Skeletal muscle satellite cell (primary cell): Measurements from ENCODE around the gene L3HYPDH.

Source experiments
- H3K27me3 ChIP-seq: 2 replicates; pipeline ENCODE4 v1.7.0; 2013; ENCODE audit warnings: low read length; ENCODE audit not compliant: control insufficient read depth, insufficient read depth
- H3K36me3 ChIP-seq: 2 replicates; pipeline ENCODE4 v1.7.0; 2013; ENCODE audit warnings: mild to moderate bottlenecking, control low read depth, low read length; ENCODE audit not compliant: insufficient read depth
- H3K4me1 ChIP-seq: 2 replicates; pipeline ENCODE4 v1.7.0; 2013; ENCODE audit warnings: low read length; ENCODE audit not compliant: control insufficient read depth, insufficient read depth
- H3K4me2 ChIP-seq: 2 replicates; pipeline ENCODE4 v1.7.0; 2013; ENCODE audit warnings: mild to moderate bottlenecking, low read length
- H3K4me3 ChIP-seq: 2 replicates; pipeline ENCODE4 v1.7.0; 2013; ENCODE audit warnings: low read length
- H3K9ac ChIP-seq: 2 replicates; pipeline ENCODE4 v1.7.0; 2013; ENCODE audit warnings: mild to moderate bottlenecking, low read depth, low read length, moderate library complexity
- H3K9me3 ChIP-seq: replicated peaks from 2 replicates; pipeline ENCODE4 v1.7.0; 2013; ENCODE audit warnings: mild to moderate bottlenecking, control low read depth, low read length

The L3HYPDH gene

GRCh38 chr14:59475709-59476108 is 8.5 kb downstream of the L3HYPDH start:
- Histone ChIP-seq H3K27me3 (no peaks in the 10 kb centered on the region), H3K4me3 (no peak overlapping the region), H3K4me2 (no peak overlapping the region), H3K36me3 (peaks cover 78% of the 10 kb centered on the region), H3K4me1 (peaks cover 12% of the 10 kb centered on the region), H3K9me3 (no peaks in the 10 kb centered on the region), H3K9ac (no peak overlapping the region)

GRCh38 chr14:59474172-59474571 is 10.0 kb downstream of the L3HYPDH start:
- H3K4me2 ChIP-seq = no peak overlapping the region

GRCh38 chr14:59465316-59466135 is 18.7 kb downstream of the L3HYPDH start, which contains the start of gene GPR135:
Gene GPR135, minus strand, starts transcription at chr14:59465380. Its CDS starts 154 bp downstream, at chr14:59465226.
- H3K9ac ChIP-seq = peak within 1 kb of the TSS; percentile 68
- peaks cover 14% of the 10 kb centered on the region for H3K4me1 ChIP-seq

More at GRCh38 chr14:59474172-59474571, 10.0 kb downstream of the L3HYPDH start:
- no peaks in the 10 kb centered on the region for H3K9me3 ChIP-seq
- no peaks in the 10 kb centered on the region for H3K27me3 ChIP-seq
- no peak overlapping the region for H3K4me3 ChIP-seq
- H3K36me3 ChIP-seq = peaks cover 87% of the 10 kb centered on the region
- peaks cover 5% of the 10 kb centered on the region for H3K4me1 ChIP-seq
- H3K9ac ChIP-seq = no peak overlapping the region

GRCh38 chr14:59464486-59465315 is 19.5 kb downstream of the L3HYPDH start:
- Histone ChIP-seq H3K36me3 (peaks cover 32% of the 10 kb centered on the region), H3K9me3 (no peaks in the 10 kb centered on the region), H3K27me3 (no peaks in the 10 kb centered on the region), H3K4me1 (peaks cover 14% of the 10 kb centered on the region), H3K9ac (peak overlapping the region; percentile 68), H3K4me2 (peak overlapping the region; percentile 97), H3K4me3 (peak overlapping the region; percentile 70)

More at GRCh38 chr14:59465316-59466135, 18.7 kb downstream of the L3HYPDH start, which contains the start of gene GPR135:
- H3K36me3 ChIP-seq = peaks cover 36% of the 10 kb centered on the region
- H3K27me3 ChIP-seq = no peaks in the 10 kb centered on the region
- no peaks in the 10 kb centered on the region for H3K9me3 ChIP-seq
- H3K4me3 ChIP-seq = peak within 1 kb of the TSS; percentile 70
- H3K4me2 ChIP-seq = peak within 1 kb of the TSS; percentile 97

- peaks cover 14% of the 10 kb centered on the region for H3K4me1 ChIP-seq
- peaks cover 29% of the 10 kb centered on the region for H3K36me3 ChIP-seq
- peak overlapping the region; percentile 97 for H3K4me2 ChIP-seq
- peak overlapping the region; percentile 70 for H3K4me3 ChIP-seq
- H3K9me3 ChIP-seq = no peaks in the 10 kb centered on the region
- H3K27me3 ChIP-seq = no peaks in the 10 kb centered on the region
- H3K9ac ChIP-seq = peak overlapping the region; percentile 68
Measured at GRCh38 chr14:59463787-59464485, 20.3 kb downstream of the L3HYPDH start.

- no peaks in the 10 kb centered on the region for H3K9me3 ChIP-seq
- no peak overlapping the region for H3K4me3 ChIP-seq
- H3K4me1 ChIP-seq = peaks cover 14% of the 10 kb centered on the region
- H3K9ac ChIP-seq = no peak overlapping the region
- H3K36me3 ChIP-seq = peaks cover 46% of the 10 kb centered on the region
- H3K27me3 ChIP-seq = no peaks in the 10 kb centered on the region
- no peak overlapping the region for H3K4me2 ChIP-seq
Measured at GRCh38 chr14:59461891-59462290, 22.3 kb downstream of the L3HYPDH start.

DNA sequence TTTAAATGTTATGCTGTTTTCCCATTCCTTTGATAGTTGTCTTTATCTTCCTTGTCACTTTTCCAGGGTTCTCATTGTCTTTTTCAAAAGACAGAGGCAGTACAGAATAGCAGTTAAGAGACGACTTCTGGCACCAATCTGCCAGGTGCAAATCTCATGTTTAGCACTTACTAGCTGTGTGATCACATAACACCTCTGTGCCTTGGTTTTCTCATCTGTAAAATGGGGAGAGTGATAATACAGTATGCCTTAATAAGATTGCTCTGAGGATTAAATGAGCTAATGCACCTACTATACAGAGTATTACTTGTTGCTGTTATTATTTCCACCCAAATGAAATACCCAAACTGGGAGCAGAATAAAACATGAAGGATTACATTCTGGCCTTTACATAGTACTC is 23.8 kb downstream of the L3HYPDH start:
- Histone ChIP-seq H3K9ac (no peak overlapping the region), H3K36me3 (peaks cover 59% of the 10 kb centered on the region), H3K4me2 (no peak overlapping the region), H3K4me1 (peaks cover 15% of the 10 kb centered on the region), H3K9me3 (no peaks in the 10 kb centered on the region), H3K27me3 (no peaks in the 10 kb centered on the region), H3K4me3 (no peak overlapping the region)

GRCh38 chr14:59458486-59458885 is 25.7 kb downstream of the L3HYPDH start:
- H3K4me3 ChIP-seq = no peak overlapping the region
- H3K27me3 ChIP-seq = no peaks in the 10 kb centered on the region
- no peak overlapping the region for H3K4me2 ChIP-seq
- H3K36me3 ChIP-seq = peaks cover 52% of the 10 kb centered on the region
- H3K4me1 ChIP-seq = peaks cover 20% of the 10 kb centered on the region
- H3K9ac ChIP-seq = no peak overlapping the region
- H3K9me3 ChIP-seq = no peaks in the 10 kb centered on the region

DNA sequence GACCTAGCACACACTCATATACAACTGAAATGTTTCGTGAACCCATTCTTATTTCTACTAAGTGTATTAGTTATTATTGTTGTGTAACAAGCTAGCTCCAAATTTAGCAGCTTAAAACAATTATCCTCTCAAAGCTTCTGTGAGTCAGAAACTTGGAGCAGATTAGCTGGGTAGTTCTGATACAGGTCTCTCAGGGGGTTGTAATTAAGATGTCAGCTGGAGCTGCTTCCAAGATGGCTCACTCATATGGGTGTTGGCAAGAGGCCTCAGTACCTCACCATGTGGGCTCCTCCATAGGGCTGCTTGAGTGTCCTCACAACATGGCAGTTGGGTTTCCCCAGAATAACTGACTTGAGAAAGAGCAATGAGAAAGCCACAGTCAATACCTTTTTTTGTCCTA is 28.8 kb downstream of the L3HYPDH start:
- H3K27me3 ChIP-seq = no peaks in the 10 kb centered on the region
- H3K4me3 ChIP-seq = no peak overlapping the region
- H3K9ac ChIP-seq = no peak overlapping the region
- H3K4me2 ChIP-seq = no peak overlapping the region
- H3K9me3 ChIP-seq = no peaks in the 10 kb centered on the region
- H3K36me3 ChIP-seq = peaks cover 40% of the 10 kb centered on the region
- peaks cover 26% of the 10 kb centered on the region for H3K4me1 ChIP-seq

GRCh38 chr14:59454139-59454538 is 30.1 kb downstream of the L3HYPDH start:
- Histone ChIP-seq H3K4me3 (no peak overlapping the region), H3K9ac (peak overlapping the region; percentile 68), H3K36me3 (peaks cover 40% of the 10 kb centered on the region), H3K27me3 (no peaks in the 10 kb centered on the region), H3K9me3 (no peaks in the 10 kb centered on the region), H3K4me1 (peaks cover 26% of the 10 kb centered on the region), H3K4me2 (peak overlapping the region; percentile 52)

DNA sequence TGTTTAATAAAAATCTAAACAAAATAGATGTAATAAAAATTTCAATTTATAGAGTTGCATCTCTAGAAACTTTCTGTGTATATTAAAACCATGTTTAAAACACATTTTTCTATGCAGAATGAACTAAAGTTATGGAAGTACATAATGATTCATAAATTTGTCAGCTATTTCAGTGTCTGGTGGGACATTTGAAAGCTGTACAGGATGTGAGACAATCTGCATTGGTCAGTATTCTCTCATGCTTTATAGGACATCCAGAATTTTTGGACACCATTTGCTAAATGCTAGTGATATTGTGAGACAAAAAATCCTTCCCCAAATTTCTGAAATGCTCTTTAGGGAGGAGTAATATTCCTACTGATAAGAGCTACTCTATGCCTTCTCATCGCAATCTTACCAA is 32.4 kb downstream of the L3HYPDH start:
- H3K27me3 ChIP-seq = no peaks in the 10 kb centered on the region
- H3K4me1 ChIP-seq = peaks cover 26% of the 10 kb centered on the region
- no peak overlapping the region for H3K9ac ChIP-seq
- peaks cover 19% of the 10 kb centered on the region for H3K36me3 ChIP-seq
- H3K9me3 ChIP-seq = no peaks in the 10 kb centered on the region
- H3K4me3 ChIP-seq = no peak overlapping the region
- no peak overlapping the region for H3K4me2 ChIP-seq
